Measurements from ENCODE around the gene OSM. TPM values are rescaled to one million over a fixed set of nuclear protein-coding genes. Genes with fewer than 3 reads are reported as not detected.
A peak's percentile ranks its signal among the peaks of the same experiment; 100 is the strongest.

The OSM gene
- under 1 TPM in 1 of 4 donors, not detected in 3; 0.40 TPM for total RNA-seq

GRCh38 chr22:30266445-30267381 lies at the start of gene OSM:
OSM (minus strand) TSS chr22:30266851; CDS start chr22:30266799, 52 bp downstream.
- peak within 1 kb of the TSS in 1 of 3 donors; percentile 17 for H3K27ac ChIP-seq
- no peak for TF ChIP-seq CTCF (IDR thresholded peaks at IDR 0.05)
- no peak for TF ChIP-seq POLR2A (IDR thresholded peaks at IDR 0.05)
- intact Hi-C loops (cut with DNase I) = no loop called here
- no peaks in the 10 kb centered on the region for H3K9me3 ChIP-seq
- H3K4me3 ChIP-seq (replicated peaks in 1 of 3) = no peak within 1 kb of the TSS
- no peak for DNase-seq
- WGBS, 2 donors = 82 to 87% methylated on average over 18 to 27 of the region's 35 CpGs
- H3K4me1 ChIP-seq = peaks cover 4 to 6% of the 10 kb centered on the region in 2 donors
- no peaks in the 10 kb centered on the region for H3K36me3 ChIP-seq
- no peaks in the 10 kb centered on the region for H3K27me3 ChIP-seq

- peaks cover 47 to 95% of the 10 kb centered on the region in 2 donors for H3K4me1 ChIP-seq
- no peaks in the 10 kb centered on the region for H3K9me3 ChIP-seq
- peak overlapping the region in 2 of 3 donors; percentile 31 to 39 for H3K27ac ChIP-seq
- no peak for TF ChIP-seq POLR2A (IDR thresholded peaks at IDR 0.05)
- no peak for TF ChIP-seq CTCF (IDR thresholded peaks at IDR 0.05)
- intact Hi-C loops (cut with DNase I) = no loop called here
- WGBS, 2 donors = 84 to 89% methylated on average over 2 of the region's 2 CpGs
- no peaks in the 10 kb centered on the region for H3K27me3 ChIP-seq
- no peak for DNase-seq
- no peak overlapping the region for H3K4me3 ChIP-seq (replicated peaks in 1 of 3)
- no peaks in the 10 kb centered on the region for H3K36me3 ChIP-seq
Measured at GRCh38 chr22:30315962-30316576, 49.4 kb upstream of the OSM start.

- Histone ChIP-seq H3K4me3 (replicated peaks in 1 of 3) (no peak overlapping the region), H3K4me1 (peaks cover 59 to 97% of the 10 kb centered on the region in 2 donors), H3K27ac (peak overlapping the region in 2 of 3 donors; percentile 31 to 39), H3K9me3 (no peaks in the 10 kb centered on the region), H3K27me3 (no peaks in the 10 kb centered on the region), H3K36me3 (no peaks in the 10 kb centered on the region)
- DNase-seq = no peak
- no peak for TF ChIP-seq CTCF (IDR thresholded peaks at IDR 0.05)
- no peak for TF ChIP-seq POLR2A (IDR thresholded peaks at IDR 0.05)
- intact Hi-C loops (cut with DNase I) = no loop called here
- WGBS, 2 donors = 85 to 92% methylated on average over 8 of the region's 8 CpGs
Measured at GRCh38 chr22:30314915-30315314, 48.3 kb upstream of the OSM start.

- Histone ChIP-seq H3K27ac (peak overlapping the region in 2 of 3 donors; percentile 31 to 39), H3K9me3 (no peaks in the 10 kb centered on the region), H3K4me1 (peaks cover 71 to 97% of the 10 kb centered on the region in 2 donors), H3K27me3 (no peaks in the 10 kb centered on the region), H3K36me3 (no peaks in the 10 kb centered on the region), H3K4me3 (replicated peaks in 1 of 3) (no peak overlapping the region)
- TF ChIP-seq POLR2A (IDR thresholded peaks at IDR 0.05) = no peak
- TF ChIP-seq CTCF (IDR thresholded peaks at IDR 0.05) = no peak
- WGBS, 2 donors = 90% methylated on average over 7 to 8 of the region's 8 CpGs
- no peak for DNase-seq
- intact Hi-C loops (cut with DNase I) = no loop called here
Measured at GRCh38 chr22:30313527-30314363, 47.1 kb upstream of the OSM start.

Measured in thyroid gland (tissue), 4 donors.